Daoy (cell line): Measurements from ENCODE around the gene OSBPL3. TPM values are rescaled to one million over a fixed set of nuclear protein-coding genes. Genes with fewer than 3 reads are reported as not detected.
A peak's percentile ranks its signal among the peaks of the same experiment; 100 is the strongest.
"Not testable (repeated sequence)": the region's sequence is repeated elsewhere in the genome, so short reads cannot be mapped to it uniquely, and the experiment has no call there.

ENCODE experiments used
- DNase-seq: peaks from one replicate; pipeline ENCODE4 v3.0.0-alpha.2; 2015; ENCODE audit warnings: low read depth
- total RNA-seq: library from RNA; depleted of rRNA; stranded (reverse); fragments of >200 nt; shearing (Covaris generic); gene quantifications from 2 replicates; pipeline ENCODE4 v1.2.3, GENCODE V29; 2014

OSBPL3 gene
- total RNA-seq, 1 experiment from 2014 or later, result 18.3 TPM

DNA sequence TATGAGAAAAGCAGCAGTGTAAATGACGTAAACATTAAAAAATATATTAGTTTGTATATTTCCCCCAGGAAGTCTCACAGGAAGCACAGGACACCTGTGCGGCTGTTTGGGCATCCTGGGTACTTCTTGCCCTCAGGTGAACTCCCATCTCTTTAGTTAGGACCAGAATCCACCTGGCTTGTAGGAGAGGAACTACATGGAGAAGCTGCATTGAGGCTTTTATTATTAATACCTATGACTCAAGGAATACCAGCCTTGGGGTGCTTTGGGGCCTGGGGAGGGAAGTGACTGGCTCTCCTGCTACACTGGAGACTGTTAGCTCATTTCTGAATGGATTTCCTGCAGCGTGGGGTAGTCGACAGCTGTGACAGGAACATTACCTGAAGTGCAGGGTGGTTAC is 182.7 kb downstream of the OSBPL3 start:
- DNase-seq, result no peak

DNA sequence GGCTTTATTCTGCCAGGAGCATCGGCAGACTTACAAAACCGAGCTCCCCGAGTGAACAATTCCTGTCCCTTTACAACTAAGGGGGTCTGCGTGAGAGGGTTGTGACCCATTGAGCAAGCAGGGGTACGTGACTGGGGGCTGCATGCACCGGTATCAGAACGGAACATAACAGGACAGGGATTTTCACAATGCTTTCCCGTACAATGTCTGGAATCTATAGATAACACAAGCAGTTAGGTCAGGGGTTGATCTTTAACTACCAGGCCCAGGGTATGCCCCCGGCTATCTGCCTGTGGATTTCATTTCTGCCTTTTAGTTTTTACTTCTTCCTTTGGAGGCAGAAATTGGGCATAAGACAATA is 184.6 kb downstream of the OSBPL3 start:
- DNase-seq, result no peak

GRCh38 chr7:24794751-24795406 is 185.1 kb downstream of the OSBPL3 start:
- not testable (repeated sequence) for DNase-seq

- DNase-seq, result no peak
Observed at GRCh38 chr7:24793982-24794648, 185.9 kb downstream of the OSBPL3 start.

DNA sequence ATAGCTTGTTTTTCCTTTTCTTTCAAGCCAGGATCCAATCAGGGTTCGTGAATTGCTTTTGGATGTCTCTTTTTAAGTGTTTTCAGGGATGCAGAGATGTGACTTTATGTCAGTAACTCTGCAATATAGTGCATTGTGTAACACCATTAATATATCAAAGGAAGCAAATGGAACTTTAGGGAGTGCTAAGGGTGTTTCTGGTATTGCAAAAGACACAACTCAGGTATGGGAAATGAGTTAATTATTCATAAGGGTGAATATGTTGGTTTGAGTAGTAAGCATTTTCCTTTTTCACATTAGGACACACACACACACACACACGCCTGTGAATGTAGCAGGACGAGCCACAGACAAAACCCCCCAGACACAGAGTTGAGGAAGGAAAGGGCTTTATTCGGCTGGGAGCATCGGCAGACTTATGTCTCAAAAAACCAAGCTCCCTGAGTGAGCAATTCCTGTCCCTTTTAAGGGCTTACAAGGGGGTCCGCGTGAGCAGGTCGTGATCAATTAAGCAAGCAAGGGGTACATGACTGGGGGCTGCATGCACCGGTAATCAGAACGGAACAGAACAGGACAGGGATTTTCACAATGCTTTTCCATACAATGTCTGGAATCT is 190.9 kb downstream of the OSBPL3 start:
- DNase-seq, result no peak

- no peak for DNase-seq
Observed at GRCh38 chr7:24788075-24788474, 191.9 kb downstream of the OSBPL3 start.

DNA sequence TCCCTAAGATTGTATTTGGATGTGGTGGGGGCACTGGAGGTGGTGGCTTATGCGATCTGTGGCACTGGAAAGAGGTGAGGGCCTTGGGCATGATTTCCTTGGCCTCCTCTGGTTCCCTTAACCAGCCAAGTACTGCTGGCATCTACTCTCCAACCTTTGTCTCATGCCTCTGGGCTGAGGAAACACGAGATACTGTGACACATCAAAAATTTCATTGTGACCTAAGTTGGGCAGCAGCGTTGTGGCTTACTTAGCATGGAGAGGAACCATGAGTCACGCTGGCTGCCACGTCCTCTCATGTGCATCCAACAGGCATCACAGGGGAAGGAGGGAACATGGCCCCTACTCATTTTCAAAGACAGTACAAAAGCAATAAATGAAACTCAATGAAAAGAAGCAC is 193.0 kb downstream of the OSBPL3 start:
- DNase-seq, result peak; percentile 99

GRCh38 chr7:24786306-24786705 is 193.7 kb downstream of the OSBPL3 start:
- DNase-seq, result no peak

DNA sequence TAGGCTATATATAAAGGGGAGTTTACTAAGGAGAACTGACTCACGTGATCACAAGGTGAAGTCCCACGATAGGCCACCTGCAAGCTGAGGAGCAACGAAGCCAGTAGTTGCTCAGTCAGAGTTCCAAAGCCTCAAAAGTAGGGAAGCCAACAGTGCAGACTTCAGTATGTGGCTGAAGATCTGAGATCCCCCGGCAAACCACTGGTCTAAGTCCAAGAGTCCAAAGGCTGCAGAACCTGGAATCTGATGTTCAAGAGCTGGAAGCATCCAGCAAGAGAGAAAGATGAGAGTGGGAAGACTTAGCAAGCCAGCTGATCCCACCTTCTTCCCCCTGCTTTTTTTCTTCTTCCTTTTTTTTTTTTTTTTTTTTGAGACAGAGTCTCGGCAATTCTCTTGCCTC is 195.7 kb downstream of the OSBPL3 start:
- no peak for DNase-seq

DNA sequence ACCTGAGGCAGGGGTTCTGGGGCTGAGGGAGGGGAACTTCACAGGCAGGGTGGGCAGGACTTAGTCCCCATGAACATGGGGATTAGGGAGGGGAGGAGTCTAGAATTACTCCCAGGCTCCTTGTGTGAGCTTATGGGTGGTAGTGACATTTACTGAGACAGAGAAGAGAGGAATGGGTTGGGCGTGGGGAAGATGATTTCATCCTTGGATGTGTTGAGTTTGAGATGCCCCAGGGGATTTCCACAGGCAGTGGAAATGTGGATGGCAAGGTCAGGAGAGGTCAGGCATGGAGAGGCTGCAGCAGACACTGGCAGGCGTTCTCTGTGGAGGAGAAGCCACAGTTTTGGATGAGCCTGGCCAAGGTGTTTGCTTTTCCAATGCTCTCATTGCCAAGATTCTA is 196.3 kb downstream of the OSBPL3 start:
- DNase-seq, result no peak

DNA sequence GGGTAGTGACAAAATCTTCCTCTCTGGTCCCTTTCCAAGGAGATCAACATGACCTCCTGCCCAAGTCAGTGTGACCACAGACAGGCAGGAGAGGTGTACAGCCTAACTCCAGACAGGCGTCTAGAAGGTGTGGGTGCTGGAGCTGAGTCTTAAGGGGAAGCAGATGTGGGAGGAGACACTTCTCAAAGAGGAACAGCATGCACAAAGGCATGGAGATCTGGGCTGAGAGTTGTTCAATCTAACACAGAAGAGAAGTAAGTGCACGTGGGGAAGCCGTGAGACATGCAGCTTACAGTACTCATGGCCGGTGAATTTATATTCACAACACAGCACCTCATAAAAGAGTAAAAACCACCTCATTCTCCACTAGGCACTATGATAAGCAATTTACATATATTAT is 198.9 kb downstream of the OSBPL3 start:
- DNase-seq, result no peak

DNA sequence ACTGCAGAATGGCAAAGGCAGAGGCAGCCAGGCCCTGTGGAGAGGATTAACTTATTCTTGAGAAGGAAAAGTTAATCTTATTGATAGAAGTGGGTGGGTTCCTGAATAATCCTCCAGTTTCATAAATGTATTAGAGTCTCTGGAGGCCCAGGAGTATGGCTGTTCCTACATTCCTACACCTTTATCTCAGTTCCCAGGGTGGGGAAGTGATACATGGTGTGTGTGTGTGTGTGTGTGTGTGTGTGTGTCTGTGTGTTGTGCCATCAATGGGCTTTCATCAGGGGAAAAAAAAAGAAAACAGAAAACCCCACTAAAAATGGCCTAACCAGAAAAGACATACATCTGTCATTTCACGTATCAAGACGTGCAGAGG is 200.7 kb downstream of the OSBPL3 start:
- DNase-seq, result no peak

- peak; percentile 52 for DNase-seq
Observed at GRCh38 chr7:24778543-24779282, 201.3 kb downstream of the OSBPL3 start.

GRCh38 chr7:24777806-24778205 is 202.2 kb downstream of the OSBPL3 start:
- no peak for DNase-seq

- DNase-seq, result no peak
Observed at GRCh38 chr7:24773646-24774045, 206.3 kb downstream of the OSBPL3 start.

GRCh38 chr7:24769851-24770250 is 210.1 kb downstream of the OSBPL3 start:
- DNase-seq, result no peak

GRCh38 chr7:24769014-24769830 is 210.8 kb downstream of the OSBPL3 start:
- DNase-seq, result no peak

DNA sequence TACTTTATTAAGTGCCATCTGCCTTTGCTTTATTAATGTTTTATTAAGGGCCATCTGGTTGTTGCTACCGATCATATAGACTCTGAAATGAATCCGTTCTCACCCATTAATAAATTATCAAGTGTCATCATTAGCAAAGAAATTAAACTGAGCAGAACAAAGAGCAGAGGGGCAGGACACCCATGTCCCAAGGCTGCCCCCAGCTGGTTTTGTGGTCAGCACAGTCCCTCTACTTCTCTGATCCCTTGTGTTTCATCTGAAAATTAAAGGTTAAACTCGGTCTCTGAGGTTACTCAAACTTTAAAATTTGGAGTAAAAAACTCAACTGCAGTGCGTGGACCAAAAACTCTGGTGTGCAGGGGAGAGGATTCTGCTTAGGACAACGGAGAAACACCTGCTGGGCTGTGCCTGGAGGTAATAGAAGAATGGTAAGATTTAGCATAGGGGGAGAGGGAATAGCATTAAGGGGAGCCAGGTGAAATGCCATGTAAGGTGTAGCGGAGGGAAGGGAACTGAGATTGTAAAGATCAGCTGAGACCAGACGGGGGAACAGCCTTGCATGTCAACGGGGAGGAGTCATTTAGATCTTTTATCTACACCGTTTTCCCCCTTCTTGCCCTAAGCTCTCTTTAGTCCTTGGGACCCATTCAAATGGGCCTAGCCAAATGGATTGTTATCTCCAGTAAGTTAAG is 212.0 kb downstream of the OSBPL3 start:
- DNase-seq, result no peak

DNA sequence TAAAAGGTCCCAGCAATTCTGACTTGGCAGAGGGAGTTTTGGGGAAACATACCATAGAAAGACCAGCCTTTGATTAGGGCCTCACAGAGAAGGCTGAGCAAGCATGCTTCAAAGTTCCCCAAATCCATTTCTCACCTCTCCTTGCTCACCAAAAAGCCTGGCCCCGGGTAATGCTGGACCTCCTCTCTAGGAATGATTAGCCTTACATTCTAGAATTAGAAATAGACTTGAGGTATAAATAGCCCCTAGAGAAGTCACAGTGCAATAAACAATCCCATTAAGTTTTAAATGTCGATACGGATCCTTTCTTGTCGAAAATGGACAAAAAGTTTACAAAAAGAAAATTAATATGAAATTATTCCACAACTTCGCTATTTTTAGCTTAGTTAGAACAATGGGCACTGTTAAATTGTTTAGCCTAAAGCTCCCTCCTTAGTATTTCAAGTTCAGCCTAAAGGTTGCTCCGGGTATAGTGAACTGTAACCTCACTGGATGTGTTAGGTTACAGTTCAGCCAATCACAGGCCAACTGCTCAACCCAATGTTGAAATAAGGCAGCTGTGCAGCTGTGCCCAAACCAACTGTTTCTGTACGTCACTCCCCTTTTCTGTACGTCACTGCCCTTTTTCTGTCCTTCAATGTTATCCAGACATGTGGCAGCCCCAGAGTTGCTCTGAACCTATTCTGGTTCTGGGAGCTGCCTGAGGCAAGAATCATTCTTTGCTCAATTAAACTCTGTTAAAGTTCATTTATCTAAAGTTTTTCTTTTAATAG is 214.8 kb downstream of the OSBPL3 start:
- no peak for DNase-seq

DNA sequence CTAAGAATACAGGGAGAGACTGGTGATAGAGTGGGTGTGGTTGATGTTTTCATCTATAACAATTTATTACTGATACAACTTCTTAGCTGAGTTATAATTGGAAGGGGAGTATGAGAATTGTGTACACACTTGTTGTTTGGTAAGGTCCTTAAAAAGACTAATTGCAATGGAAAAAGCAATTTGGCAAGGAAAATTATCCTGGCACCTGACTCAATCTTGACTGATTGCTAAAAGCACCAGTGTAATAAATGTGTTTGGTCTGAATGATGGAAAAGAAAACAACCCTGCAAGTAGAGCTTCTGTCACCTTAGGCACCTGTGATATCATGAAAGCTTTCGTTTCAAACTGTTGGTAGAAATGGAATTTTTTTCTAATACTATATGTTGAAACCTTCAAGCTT is 216.0 kb downstream of the OSBPL3 start:
- no peak for DNase-seq
